Heart left ventricle (tissue), 16 donors: ENCODE data around the gene TRIM29. TPM values are rescaled to one million over a fixed set of nuclear protein-coding genes. Genes with fewer than 3 reads are reported as not detected.

ENCODE experiments used
- ATAC-seq, 4 donors: fragments of 200-7000 bp; cut with Tn5 transposase; one replicate each; pipeline ENCODE4 v1.9.1; 2020 to 2022; ENCODE audit warnings: moderate library complexity in 4 of 4, mild to moderate bottlenecking in 3 of 4, moderate number of reproducible peaks in 1 of 4
- DNase-seq, 5 donors: peaks; one replicate each; pipeline ENCODE4 v3.0.0-alpha.2; 2020
- H3K27ac ChIP-seq, 12 donors: fragments of 200-600 bp; sonication (generic) in 4 of 12; one replicate each; pipeline versions ENCODE4 v1.5.0 to v1.8.0; 2016 to 2022; ENCODE audit warnings: mild to moderate bottlenecking in 2 of 12
- H3K27me3 ChIP-seq, 9 donors: fragments of 200-600 bp; sonication (generic) in 2 of 9; one replicate each; pipeline versions ENCODE4 v1.5.1 to v1.8.0; 2016 to 2022; ENCODE audit warnings: mild to moderate bottlenecking in 3 of 9
- H3K36me3 ChIP-seq, 9 donors: fragments of 200-600 bp; sonication (generic) in 2 of 9; one replicate each; pipeline versions ENCODE4 v1.5.0 to v1.8.0; 2018 to 2022; ENCODE audit warnings: mild to moderate bottlenecking in 2 of 9
- H3K4me1 ChIP-seq, 12 donors: fragments of 200-600 bp; sonication (generic) in 4 of 12; one replicate each; pipeline versions ENCODE4 v1.5.0 to v1.8.0; 2016 to 2022; ENCODE audit warnings: mild to moderate bottlenecking in 3 of 12
- H3K4me3 ChIP-seq, 12 donors: fragments of 200-600 bp; sonication (generic) in 4 of 12; one replicate each; pipeline versions ENCODE4 v1.5.0 to v1.8.0; 2017 to 2022; ENCODE audit warnings: mild to moderate bottlenecking in 9 of 12, moderate library complexity in 4 of 12
- H3K9me3 ChIP-seq, 12 donors: fragments of 200-600 bp; sonication (generic) in 4 of 12; one replicate each; pipeline versions ENCODE4 v1.5.0 to v1.8.0; 2016 to 2022; ENCODE audit warnings: mild to moderate bottlenecking in 1 of 12
- CTCF ChIP-seq, 12 donors: fragments of 200-600 bp; sonication (generic) in 4 of 12; IDR thresholded peaks; one replicate each; pipeline versions ENCODE4 v1.5.0 to v1.8.0; 2018 to 2022; ENCODE audit warnings: antibody characterized with exemption in 12 of 12, mild to moderate bottlenecking in 5 of 12
- POLR2A ChIP-seq, 2 donors: fragments of 450-650 bp; IDR thresholded peaks; one replicate each; pipeline ENCODE4 v1.6.1; 2017; ENCODE audit warnings: antibody characterized with exemption in 2 of 2, mild to moderate bottlenecking in 2 of 2, moderate library complexity in 2 of 2
- WGBS, 4 donors: extraction: QIAGEN DNeasy Blood & Tissue Kit in 2 of 4; methylation state at CpG; one replicate each; pipeline versions ENCODE4 v1.1.5 to v1.1.7; 2013 to 2018; 5-methylcytosine and 5-hydroxymethylcytosine counted together
- intact Hi-C, 10 donors: fragments of 100-400 bp; cut with DNase I; formaldehyde crosslinking; loops; one replicate each; pipeline versions ENCODE4 v1.11.1 to v1.14.2; 2022
- polyA plus RNA-seq, 2 donors: library from polyadenylated mRNA; stranded (reverse); fragments of 200-250 nt; gene quantifications; one replicate each; pipeline ENCODE4 v1.2.3, GENCODE V29; 2013
- total RNA-seq, 9 donors: library from RNA; depleted of rRNA in 2 of 9; stranded (reverse); fragments of >200 nt in 2 of 9; fragmentation: NEBNext Ultra II Directional in 3 of 9; extraction: Animal tissue kit (Norgen Biotek cat#: 25700) in 3 of 9; gene quantifications; one replicate each; pipeline versions ENCODE4 v1.1.0 to v1.2.4, GENCODE V29; 2016 to 2023
- donor health status: ischemic (EF 13 %, LVEDD 7.1; RV severe dilation, severe dysfunction).
- donor health status: healthy with polysubstance abuse.
- donor health status: DM: no; HTN: yes; CAD: no.
- donor health status: DM: no; HTN: no; CAD: no.
- donor health status: ischemic (EF 25% LVEDD 6.9; RV normal size, moderate dysfunction).
- donor health status: ischemic (EF 25% LVEDD 5.7; RV mildly dilated, moderate dysfunction).
- donor health status: healthy.
- donor health status: DM: yes; HTN: yes; CAD: no.
- donor health status: ischemic (EF 35%, LVEDD 5.7; RV mildly dilated, moderate dysfunction).
- donor health status: nonischemic (EF 11% LVEDD 7.7; RV severe dilation, severe dysfunction).
- donor health status: DM: yes; HTN: yes; CAD: no.
- donor health status: PGD.
- donor health status: ischemic (EF 29% LVEDD 5.4; RV normal size, mild dysfunction).
- donor health status: nonischemic (EF 23%, LVEDD 6.1; RV moderate dilation, normal function).

Gene TRIM29
- total and polyA plus RNA-seq, 11 donors: 0.14 to 6.4 (median 0.56) TPM; not detected in 8

- TF ChIP-seq POLR2A (IDR thresholded peaks at IDR 0.05): no peak
- TF ChIP-seq CTCF (IDR thresholded peaks at IDR 0.05): no peak
- peaks cover 0 to 26% (median 9%) of the 10 kb centered on the region in 12 donors for H3K4me1 ChIP-seq
- WGBS, 4 donors: 83 to 86% (median 86%) methylated on average over 4 of the region's 4 CpGs
- DNase-seq: no peak
- H3K27ac ChIP-seq: no peak overlapping the region
- no peak overlapping the region for H3K4me3 ChIP-seq
- intact Hi-C loops: loop anchor here in 4 of 10 donors (2.0 to 5.0 kb wide), 5 partner anchors 37 to 693 kb away; partner anchors contain the start of gene OAF (in 2 of the 4)
- H3K9me3 ChIP-seq: no peaks in the 10 kb centered on the region
- H3K27me3 ChIP-seq: peaks cover 0 to 43% (median 5%) of the 10 kb centered on the region in 9 donors
- ATAC-seq: no peak
- H3K36me3 ChIP-seq: no peaks in the 10 kb centered on the region
Measured at GRCh38 chr11:120174866-120175265, 37.0 kb upstream of the TRIM29 start.

GRCh38 chr11:120173807-120174206 is 35.9 kb upstream of the TRIM29 start:
- 57 to 74% (median 58%) methylated on average over 5 of the region's 5 CpGs for WGBS, 4 donors
- Histone ChIP-seq H3K27ac (no peak overlapping the region), H3K9me3 (no peaks in the 10 kb centered on the region), H3K36me3 (no peaks in the 10 kb centered on the region), H3K4me3 (no peak overlapping the region), H3K27me3 (peaks cover 0 to 45% (median 10%) of the 10 kb centered on the region in 9 donors), H3K4me1 (peaks cover 0 to 26% (median 7%) of the 10 kb centered on the region in 12 donors)
- intact Hi-C loops: loop anchor here in 6 of 10 donors (2.0 to 5.0 kb wide), 8 partner anchors 38 to 692 kb away; partner anchors contain the start of gene OAF (in 1 of the 6)
- TF ChIP-seq CTCF (IDR thresholded peaks at IDR 0.05): no peak
- TF ChIP-seq POLR2A (IDR thresholded peaks at IDR 0.05): no peak
- no peak for DNase-seq
- ATAC-seq: no peak

- Histone ChIP-seq H3K36me3 (no peaks in the 10 kb centered on the region), H3K27me3 (peaks cover 0 to 52% (median 14%) of the 10 kb centered on the region in 9 donors), H3K27ac (no peak overlapping the region), H3K9me3 (no peaks in the 10 kb centered on the region), H3K4me1 (peaks cover 0 to 26% (median 8%) of the 10 kb centered on the region in 12 donors), H3K4me3 (no peak overlapping the region)
- TF ChIP-seq CTCF (IDR thresholded peaks at IDR 0.05): no peak
- TF ChIP-seq POLR2A (IDR thresholded peaks at IDR 0.05): no peak
- intact Hi-C loops: loop anchor here in 6 of 10 donors (2.0 to 5.0 kb wide), 7 partner anchors 39 to 691 kb away; partner anchors contain the start of gene OAF (in 1 of the 6)
- DNase-seq: no peak
- ATAC-seq: no peak
- 70 to 78% (median 76%) methylated on average over 11 of the region's 11 CpGs for WGBS, 4 donors
Measured at GRCh38 chr11:120173019-120173705, 35.2 kb upstream of the TRIM29 start.
